ENCODE measurements around the gene TCIRG1. TPM values are rescaled to one million over a fixed set of nuclear protein-coding genes. Genes with fewer than 3 reads are reported as not detected.
A peak's percentile ranks its signal among the peaks of the same experiment; 100 is the strongest.

TCIRG1 gene
- total RNA-seq, 1 donor from 2014 or later: 40.1 TPM

- DNase-seq (ENCODE audit: low read depth in 2 of 2): peak in 1 of 2 donors; percentile 26
Observed at GRCh38 chr11:68037411-68038225, 1.2 kb upstream of the TCIRG1 start.

- DNase-seq (ENCODE audit: low read depth in 2 of 2): no peak
Observed at GRCh38 chr11:68038226-68038717, 553 bp upstream of the TCIRG1 start.

GRCh38 chr11:68039526-68040086, 781 bp downstream of the TCIRG1 start:
- peak in 1 of 2 donors; percentile 12 for DNase-seq (ENCODE audit: low read depth in 2 of 2)

- peak; percentile 61 to 90 for DNase-seq (ENCODE audit: low read depth in 2 of 2)
Observed at GRCh38 chr11:68040101-68040956, 1.5 kb downstream of the TCIRG1 start.

GRCh38 chr11:68040957-68041591, 2.2 kb downstream of the TCIRG1 start:
- DNase-seq (ENCODE audit: low read depth in 2 of 2): no peak

GRCh38 chr11:68041617-68042218, 2.9 kb downstream of the TCIRG1 start:
- no peak for DNase-seq (ENCODE audit: low read depth in 2 of 2)

- DNase-seq (ENCODE audit: low read depth in 2 of 2): no peak
Observed at GRCh38 chr11:68042219-68043028, 3.6 kb downstream of the TCIRG1 start.

GRCh38 chr11:68043029-68043348, 4.2 kb downstream of the TCIRG1 start:
- no peak for DNase-seq (ENCODE audit: low read depth in 2 of 2)

- no peak for DNase-seq (ENCODE audit: low read depth in 2 of 2)
Observed at GRCh38 chr11:68043349-68044144, 4.7 kb downstream of the TCIRG1 start.

- no peak for DNase-seq (ENCODE audit: low read depth in 2 of 2)
Observed at GRCh38 chr11:68044145-68044813, 5.5 kb downstream of the TCIRG1 start.

- DNase-seq (ENCODE audit: low read depth in 2 of 2): no peak
Observed at GRCh38 chr11:68044898-68045351, 6.1 kb downstream of the TCIRG1 start.

GRCh38 chr11:68047437-68048290, 8.8 kb downstream of the TCIRG1 start:
- no peak for DNase-seq (ENCODE audit: low read depth in 2 of 2)

- no peak for DNase-seq (ENCODE audit: low read depth in 2 of 2)
Observed at GRCh38 chr11:68048681-68049508, 10.1 kb downstream of the TCIRG1 start.

GRCh38 chr11:68049509-68050370, 10.9 kb downstream of the TCIRG1 start:
- peak in 1 of 2 donors; percentile 19 for DNase-seq (ENCODE audit: low read depth in 2 of 2)

GRCh38 chr11:68050371-68050841, 11.6 kb downstream of the TCIRG1 start:
- no peak for DNase-seq (ENCODE audit: low read depth in 2 of 2)
